NCI-H2196 (cell line): Measurements from ENCODE around the gene CACNB2.

Source experiments
- DNase-seq: peaks from one replicate; lab custom pipeline; 2025; ENCODE audit not compliant: unreplicated experiment; lab: John Stamatoyannopoulos, UW

CACNB2 gene

DNA sequence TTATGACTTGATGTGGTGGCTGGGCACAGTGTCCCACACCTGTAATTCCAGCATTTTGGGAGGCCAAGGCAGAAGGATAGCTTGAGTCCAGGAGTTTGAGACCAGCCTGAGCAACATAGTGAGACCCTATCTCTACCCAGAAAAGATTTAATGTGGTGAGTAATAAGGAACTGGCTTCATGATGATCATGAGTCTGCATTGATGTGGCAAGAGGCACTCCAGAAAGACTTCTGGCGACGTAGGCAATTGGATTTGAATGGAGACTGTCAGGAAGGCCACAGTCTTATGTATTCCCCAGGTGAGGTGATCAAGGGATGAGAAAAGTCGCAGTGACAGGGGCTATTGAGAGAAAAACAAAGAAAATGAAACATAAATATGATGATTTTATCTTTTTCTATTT, 138.0 kb downstream of the CACNB2 start:
- no peak for DNase-seq

DNA sequence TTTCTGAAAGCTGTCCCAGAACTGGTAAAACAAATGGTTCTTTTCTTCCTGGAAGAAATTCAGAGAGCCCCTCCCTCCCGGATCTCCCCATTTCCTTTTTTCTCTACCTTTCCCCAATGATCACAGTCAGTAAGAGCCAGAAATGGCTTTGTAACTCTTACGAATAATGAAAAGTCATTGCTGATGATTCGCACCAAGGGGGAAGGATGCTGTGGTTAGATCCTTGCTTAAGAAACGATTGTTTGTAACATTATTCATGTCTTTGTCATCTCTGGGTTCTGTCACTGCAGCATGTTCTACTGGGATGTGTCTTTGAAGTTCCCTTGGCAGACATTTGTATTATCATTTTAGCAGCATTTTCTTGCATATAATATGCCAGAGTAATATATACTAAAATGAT, 138.9 kb downstream of the CACNB2 start:
- DNase-seq = no peak

DNA sequence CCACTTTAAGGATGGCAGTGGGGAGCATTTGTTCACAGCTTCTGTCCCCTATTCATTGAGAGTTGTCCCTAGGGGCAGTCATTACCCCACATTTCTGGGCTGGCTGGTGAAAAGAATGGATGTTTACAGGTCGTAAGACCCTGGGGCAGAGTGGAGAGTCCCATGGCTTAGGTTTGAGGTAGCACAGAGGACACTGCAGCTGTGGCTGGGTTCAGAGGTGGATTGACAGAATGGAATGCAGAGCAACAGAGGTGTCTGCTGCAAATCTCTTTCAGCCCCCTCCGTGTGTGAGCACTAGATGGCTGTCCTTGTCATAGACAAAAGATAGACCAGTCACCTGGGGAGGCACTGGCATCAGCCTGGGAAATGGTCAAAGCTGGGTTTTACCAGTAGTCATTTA, 141.9 kb downstream of the CACNB2 start:
- DNase-seq = no peak

DNA sequence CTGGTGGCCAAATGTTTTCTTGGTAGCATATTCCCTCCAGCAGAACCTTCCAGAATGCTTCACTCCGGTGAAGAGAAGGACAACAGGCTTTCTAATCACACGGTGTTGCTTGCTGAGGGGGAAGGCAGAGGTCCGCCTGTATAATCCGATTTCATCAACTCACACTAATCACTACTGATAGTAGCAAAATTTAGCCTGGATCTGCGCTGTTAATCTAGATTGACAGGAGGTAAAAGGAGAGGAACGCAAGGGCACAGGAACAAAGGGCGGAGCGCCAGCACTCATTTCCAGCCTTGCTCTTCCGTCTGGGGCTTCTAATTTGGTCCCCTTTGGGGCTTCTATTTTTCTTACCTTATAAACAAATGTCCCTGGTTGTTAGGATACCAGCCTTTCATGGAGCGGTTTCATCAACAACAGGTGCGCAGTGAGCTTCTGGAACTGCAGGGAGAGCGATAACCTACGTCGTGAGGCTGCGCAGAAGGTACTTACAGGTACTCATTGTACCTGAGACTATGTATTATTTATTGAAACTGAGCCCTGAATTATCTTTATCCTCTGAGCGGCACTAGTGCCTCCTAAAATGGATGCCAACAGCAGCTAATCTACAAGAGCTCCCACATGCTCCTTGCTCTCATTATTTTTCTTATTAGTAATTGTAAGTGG, 150.6 kb downstream of the CACNB2 start:
- no peak for DNase-seq

DNA sequence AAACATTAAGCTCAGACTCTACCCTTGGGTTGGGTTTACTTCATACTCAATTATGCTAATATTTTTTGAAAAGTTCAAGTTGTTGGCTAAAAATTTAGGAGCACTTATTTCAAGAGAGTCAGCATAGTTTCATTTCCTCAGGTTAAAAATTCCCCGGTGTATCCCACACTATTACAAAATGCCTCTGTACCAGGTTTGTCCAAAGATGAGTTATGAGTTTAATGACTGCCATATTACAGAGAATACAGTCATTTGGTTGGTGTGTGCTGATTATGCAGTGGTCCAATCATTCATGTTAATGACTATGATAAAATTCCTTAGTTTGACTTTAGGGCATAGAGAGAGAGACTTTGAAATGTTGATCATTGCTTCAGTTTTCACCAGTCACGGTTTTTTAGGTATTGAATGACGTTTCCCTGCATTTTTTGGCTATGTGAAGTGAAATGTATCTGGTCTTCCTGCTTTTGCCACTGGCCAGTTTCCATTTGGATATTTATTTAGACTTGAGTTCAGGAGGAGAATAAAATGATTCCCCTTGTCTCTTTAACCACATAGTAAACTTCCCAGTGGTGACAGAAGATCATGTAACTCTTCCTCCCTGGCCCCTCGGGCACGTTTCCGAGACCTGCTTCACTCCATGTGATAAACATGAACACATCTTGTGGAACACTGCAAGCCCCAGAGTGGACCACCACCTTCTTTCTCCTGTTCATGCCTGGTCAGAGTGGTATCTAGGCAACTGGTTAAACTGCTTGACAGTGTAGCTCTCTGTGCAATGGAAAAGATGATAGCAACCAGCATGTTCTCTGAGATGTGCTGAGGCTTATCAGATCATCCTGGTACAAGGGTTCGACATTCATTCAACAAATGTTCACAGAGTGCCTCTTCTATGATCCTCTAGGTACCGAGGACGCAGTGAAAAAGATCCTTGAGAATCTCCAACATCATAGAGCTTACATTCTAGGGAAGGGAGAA, 153.6 kb downstream of the CACNB2 start:
- no peak for DNase-seq

DNA sequence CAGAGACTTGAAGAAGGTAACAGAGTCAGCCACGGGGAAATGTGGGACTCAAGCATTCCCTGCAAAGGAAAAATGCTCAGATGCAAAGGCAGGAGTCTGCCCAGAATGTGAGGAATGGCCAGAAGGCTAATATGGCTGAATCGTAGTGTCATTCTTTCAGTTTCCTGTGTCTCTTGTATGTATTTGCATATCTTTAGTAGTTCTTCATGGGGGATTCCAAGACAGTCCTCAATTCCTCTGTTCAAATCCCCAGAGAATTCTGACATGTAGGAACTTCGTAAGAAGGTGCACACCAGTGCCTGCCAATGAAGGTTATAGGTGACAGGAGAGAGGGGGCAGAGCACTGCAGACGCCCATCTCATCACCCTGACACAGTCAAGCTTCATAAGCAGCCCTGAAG, 154.4 kb downstream of the CACNB2 start:
- no peak for DNase-seq

DNA sequence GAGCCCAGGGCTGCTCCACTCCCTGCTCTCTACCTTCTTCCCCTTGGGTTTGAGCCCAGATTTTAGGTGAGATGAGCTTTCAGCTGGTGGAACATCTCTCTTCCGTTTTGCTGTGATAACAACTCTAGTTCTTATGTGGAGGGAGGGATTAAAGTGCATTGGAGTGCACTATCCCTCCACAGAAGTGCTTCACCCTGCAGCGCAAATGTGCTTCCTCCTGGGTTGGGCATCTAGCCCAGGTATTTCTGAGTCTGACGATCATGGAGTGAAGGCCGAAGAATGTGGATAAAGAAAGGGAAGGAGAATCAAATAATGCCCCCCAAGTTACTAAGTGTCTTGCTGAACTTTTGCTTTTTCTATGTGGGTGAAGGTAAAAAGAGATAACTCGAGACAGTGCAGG, 157.4 kb downstream of the CACNB2 start:
- no peak for DNase-seq

DNA sequence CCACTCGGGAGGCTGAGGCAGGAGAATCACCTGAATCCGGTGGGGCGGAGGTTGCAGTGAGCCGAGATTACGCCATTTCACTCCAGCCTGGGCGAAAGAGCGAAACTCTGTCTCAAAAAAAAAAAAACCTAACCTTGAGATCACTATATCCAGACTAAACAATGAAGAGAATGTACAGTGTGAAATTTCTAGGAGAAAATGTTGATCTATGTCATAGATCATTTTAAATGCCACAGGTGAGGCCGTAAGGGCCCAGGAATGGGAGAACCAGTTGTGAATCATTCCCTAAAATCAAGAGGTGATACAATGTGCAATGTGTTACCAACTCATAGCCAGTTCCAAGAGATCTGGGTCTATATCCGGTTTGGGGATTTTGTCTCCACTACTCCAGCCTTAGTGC, 158.0 kb downstream of the CACNB2 start:
- DNase-seq = no peak

DNA sequence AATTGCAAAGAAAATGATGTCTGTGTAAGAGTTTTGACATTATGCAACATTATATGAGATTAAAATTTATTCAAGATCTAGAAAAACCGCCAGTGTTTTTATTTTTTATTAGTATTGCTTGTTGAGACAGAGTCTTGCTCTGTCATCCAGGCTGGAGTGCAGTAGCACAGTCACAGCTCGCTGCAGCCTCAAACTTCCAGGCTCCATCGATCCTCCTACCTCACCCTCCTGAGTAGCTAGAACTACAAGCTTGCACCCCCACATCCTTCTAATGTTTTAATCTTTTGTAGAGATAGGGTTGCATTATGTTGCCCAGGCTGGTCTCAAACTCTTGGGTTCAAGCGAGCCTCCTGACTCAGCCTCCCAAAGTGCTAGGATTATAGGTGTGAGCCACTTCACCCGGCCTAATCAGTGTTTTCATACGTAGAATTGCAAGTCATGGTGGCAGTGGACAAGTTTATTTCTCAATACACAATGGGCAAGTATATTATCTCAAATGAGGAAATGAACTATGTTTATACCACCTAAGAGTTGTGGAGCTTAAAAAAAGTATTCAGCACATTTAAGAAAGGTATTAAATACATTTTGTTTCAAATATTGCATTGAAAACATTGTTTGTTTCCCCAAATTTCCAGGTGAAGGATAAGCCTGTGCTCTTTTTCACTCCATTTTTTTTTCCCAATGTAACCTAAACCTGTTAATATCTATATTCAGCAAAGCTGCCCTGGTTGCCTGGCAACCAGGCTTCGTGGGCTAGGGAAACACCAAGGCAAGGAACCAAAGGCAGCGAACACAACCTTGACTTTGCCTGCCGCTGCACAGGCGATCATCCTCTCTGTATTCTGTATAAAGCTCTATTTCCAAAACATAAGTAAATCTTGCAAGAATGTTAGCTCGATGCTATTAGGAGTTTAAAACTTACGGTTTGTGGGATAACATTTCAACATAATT, 163.9 kb downstream of the CACNB2 start:
- DNase-seq = no peak

DNA sequence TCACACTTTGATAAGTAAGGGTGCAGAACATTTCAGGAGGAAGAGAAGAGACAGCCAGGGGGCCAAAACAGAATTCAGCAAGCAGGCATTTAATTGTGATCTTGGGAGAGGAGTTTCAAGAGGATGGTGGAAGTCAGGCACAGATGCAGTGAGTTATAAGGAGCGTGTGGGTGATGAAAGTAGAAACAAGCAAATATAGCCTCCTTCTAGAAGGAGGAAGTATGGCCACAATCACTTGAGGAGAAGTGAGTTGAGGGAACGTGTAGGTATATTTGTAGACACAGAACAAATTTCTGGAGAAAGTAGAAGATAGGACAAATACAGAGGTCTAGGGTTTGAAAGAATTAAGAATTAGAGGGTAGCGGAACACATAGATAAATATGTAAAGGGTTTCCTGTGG, 165.8 kb downstream of the CACNB2 start:
- no peak for DNase-seq

DNA sequence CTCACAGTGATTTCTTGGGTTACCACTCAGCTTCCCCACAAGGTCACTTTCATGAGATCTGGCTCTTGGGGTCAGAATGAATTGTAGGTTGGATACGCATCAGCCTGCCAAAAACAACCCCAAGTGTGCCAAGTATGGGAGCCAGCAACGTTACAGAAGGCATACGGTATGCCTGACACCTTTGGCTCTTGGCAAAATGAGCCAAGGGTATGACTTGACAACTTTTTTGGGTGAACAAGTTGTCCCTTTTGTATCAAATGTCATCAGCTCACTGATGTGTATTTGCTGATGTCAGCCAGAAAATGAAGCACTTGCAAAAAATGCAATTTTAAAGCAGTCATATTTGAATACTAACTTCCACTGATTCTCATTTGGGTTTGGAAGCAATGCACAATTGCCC, 168.4 kb downstream of the CACNB2 start:
- no peak for DNase-seq

DNA sequence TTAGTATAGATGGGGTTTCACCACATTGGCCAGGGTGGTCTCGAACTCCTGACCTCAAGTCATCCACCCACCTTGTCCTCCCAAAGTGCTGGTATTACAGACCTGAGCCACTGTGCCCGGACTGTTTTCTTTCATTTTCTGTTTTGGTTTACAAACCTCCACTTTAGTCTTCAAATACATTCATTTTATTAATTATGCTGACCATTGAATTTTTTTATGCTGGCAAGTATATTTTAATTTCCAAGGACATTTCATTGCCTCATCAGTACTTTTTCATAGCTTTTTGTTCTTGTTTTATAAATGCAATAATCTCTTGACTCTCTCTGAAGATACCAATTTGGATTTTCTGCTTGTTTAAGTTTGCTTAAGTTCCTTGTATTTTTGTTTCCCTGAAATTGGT, 170.5 kb downstream of the CACNB2 start:
- no peak for DNase-seq

DNA sequence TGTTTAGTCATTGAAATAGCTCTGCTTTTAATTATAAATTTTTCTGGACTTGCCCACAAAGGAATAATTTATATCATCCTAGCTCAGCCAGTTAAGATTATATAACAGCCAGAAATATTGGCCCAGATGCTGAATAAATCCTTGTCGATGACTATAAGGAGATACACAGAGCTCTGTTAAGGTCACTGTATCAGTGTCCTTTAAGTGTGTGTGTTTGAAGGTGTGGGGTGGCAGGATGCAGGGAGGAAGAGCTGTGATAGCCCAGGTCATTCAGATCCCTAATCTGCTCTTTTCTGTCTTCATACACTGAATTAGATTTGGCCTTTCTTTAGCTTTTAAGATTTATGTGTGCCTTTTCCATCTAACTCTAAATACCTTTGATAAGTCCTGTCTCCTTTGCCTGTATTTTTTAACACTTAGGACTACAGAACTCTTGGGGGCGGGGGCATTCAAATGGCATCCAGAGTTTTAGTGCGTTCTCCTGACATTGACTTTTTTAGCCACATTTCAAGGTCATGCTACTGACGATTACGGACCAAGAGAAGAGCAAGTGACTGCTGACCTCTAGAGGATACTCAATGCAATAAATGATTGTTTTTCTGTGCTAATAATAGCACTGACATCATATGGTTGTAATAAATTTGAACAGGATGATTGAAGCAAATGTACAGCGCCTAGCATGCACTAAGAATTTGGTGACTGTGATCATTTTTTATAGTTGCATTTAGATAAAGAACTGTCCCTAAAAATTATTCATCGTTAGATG, 172.3 kb downstream of the CACNB2 start:
- DNase-seq = no peak

DNA sequence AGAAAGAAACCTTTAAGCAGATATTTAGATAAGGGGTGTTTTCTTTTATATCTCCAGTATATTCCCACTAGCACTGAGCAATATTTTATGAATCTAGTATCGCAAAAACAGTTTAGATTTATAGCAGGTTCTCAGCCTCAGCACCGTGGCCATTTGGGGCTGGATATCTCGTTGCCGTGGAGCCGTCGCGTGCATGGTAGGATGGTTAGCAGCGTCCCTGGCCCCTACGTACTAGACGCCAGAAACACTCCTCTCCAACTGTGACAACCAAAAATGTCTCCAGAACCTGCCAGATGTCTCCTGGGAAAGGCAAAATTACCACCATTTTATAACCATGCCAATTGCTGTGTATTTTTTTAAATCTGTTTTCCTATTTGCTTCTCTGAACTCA, 172.9 kb downstream of the CACNB2 start:
- DNase-seq = no peak

DNA sequence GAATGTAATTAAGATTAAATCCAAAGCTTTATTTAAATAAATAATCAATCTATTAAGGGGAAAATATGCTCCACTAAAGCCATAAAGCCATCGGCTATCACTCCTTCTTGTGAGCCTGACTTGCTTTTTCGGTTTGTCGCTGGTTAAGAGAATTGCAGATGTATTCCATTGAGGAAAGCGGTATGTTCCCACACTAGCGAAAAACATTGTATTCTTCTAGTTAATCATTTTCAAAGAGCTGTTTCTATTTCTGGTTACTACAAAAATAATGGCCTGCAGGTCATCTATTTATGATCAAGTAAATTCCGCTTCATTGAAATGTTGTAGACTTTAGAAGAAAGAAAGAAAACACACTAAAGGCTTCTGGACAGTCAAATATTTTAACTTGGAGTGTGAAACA, 173.4 kb downstream of the CACNB2 start:
- DNase-seq = no peak

DNA sequence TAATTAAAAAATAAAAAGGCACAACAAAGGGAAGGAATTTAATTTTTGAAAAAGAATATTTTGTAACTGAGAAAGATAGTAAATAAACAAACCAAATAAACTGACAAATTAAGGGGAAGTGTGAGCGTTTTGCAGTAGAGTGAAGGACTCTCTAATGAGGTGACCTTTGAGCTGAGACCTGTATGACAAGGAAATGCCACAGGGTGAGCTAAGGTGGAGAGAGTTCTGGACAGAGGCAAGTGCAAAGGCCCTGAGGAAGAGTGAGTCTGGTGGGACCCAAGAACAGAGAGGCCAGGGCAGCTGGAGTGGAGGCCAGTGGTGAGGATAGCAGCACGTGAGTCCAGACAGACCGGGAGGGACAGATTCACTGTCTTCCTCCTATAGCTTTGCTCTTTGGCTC, 179.4 kb downstream of the CACNB2 start:
- DNase-seq = no peak

DNA sequence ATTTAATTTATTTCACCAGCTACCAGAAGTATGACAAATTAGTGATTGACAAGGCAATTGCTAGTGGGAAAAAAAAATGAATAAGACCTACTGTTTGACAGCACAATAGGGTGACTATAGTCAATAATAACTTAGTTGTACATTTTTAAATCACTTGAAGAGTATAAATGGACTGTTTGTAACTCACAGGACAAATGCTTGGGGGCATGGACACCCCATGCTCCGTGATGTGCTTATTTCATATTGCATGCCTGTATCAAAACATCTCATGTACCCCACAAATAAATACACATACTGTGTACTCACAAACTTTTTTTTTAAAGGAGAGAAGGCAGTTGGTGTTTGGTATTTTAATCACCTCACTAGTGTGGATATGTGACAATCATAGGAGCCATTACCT, 181.1 kb downstream of the CACNB2 start:
- no peak for DNase-seq

DNA sequence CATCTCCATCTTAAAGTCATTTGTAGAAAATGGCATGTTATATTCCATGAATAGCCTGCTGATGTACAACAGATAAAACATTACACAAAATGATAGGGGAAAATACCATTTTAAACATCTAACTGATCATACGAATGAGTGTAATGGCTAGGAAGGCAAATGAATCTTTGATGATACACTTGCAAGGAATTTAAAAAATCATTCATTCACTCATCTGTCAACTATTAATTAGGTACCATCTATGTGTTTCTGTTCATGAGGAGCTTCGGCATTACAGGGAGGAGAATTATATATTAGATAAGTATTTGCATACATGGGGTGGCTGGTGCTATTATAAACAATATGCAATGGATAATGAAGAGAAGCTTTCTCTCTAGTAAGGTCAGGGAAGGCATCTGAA, 183.7 kb downstream of the CACNB2 start:
- DNase-seq = no peak

DNA sequence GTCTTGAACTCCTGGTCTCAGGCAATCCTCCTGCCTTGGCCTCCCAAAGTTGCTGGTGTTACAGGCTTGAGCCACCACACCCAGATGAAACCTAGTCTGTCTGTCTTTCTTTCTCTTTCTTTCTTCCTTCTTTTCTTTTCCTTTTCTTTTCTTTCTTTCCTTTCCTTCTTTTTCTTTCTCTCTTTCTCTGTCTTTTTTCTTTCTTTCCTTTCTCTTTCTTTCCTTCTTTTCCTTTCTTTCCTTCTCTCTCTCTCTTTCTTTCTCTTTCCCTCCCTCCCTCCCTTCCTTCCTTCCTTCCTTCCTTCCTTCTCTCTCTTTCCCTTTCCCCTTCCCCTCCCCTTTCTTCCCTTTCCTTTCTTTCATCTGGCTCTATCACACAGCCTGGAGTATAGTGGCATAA, 185.2 kb downstream of the CACNB2 start:
- no peak for DNase-seq

DNA sequence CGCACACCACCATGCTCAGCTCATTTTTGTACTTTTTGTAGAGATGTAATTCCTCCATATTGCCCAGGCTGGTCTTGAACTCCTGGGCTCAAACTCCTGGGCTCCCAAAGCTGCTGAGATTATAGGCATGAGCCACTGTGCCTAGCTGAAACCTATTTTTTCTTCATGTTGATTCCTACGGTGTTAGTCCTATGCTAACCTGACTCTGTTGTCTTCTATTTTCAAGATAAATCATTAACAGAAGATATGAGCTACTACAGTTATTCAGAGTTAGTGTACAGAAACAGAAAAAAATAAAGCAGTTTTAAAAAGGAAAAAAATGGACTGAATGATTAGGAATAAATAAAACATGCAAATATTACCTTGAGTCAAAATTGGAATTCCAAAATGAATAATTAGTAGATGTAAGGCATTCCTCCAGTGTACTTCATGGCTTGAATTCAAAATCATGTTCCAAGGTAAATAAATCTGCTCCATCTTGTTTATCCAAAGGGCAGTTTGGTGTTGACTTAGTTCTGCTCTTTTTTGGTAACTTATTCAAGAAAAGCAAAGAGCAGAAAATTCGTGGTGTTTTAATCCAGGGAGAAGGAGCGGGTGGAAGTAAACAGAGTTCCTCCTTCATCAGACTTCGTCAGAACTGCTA, 185.8 kb downstream of the CACNB2 start:
- no peak for DNase-seq
